HEK293 (cell line): ENCODE measurements around the gene CUL1.

Experiments used
- ZNF112 ChIP-seq: fragments of 450-650 bp; formaldehyde crosslinking; IDR thresholded peaks from 2 replicates; pipeline ENCODE4 v1.5.0; 2017; ENCODE audit warnings: missing biosample characterization, missing genetic modification characterization
- ZNF302 ChIP-seq: fragments of 450-650 bp; formaldehyde crosslinking; IDR thresholded peaks from 2 replicates; pipeline ENCODE4 v1.5.1; 2016; ENCODE audit warnings: missing biosample characterization, missing genetic modification characterization, low read depth
- TF ChIP-seq, protein P1 (sequence below): fragments of 450-650 bp; formaldehyde crosslinking; IDR thresholded peaks from 2 replicates; pipeline ENCODE4 v1.5.1; 2016; ENCODE audit warnings: missing biosample characterization, missing genetic modification characterization

DNA sequence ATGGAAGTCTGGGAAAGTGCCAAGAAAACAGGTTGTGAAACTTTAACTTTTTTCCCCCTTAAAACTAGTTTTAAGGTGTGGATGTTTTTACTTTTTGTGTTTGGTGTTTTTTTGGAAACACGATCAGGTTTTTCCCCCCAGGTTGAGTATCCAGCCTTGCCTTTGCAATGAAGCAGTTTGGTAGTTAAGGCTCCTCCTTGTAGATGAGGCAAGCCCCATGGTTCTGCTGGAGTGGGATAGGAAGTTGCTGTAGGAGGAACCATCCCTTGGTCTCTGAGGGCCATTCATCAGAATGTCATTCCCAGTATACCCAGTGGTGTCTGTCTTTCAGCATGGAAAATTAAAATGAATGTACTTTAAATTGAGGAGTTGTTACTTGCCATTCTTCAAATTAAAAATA is 2.7 kb downstream of the CUL1 start:
- TF ChIP-seq, protein P1, sequence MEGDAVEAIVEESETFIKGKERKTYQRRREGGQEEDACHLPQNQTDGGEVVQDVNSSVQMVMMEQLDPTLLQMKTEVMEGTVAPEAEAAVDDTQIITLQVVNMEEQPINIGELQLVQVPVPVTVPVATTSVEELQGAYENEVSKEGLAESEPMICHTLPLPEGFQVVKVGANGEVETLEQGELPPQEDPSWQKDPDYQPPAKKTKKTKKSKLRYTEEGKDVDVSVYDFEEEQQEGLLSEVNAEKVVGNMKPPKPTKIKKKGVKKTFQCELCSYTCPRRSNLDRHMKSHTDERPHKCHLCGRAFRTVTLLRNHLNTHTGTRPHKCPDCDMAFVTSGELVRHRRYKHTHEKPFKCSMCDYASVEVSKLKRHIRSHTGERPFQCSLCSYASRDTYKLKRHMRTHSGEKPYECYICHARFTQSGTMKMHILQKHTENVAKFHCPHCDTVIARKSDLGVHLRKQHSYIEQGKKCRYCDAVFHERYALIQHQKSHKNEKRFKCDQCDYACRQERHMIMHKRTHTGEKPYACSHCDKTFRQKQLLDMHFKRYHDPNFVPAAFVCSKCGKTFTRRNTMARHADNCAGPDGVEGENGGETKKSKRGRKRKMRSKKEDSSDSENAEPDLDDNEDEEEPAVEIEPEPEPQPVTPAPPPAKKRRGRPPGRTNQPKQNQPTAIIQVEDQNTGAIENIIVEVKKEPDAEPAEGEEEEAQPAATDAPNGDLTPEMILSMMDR (tag by site-specific recombination), result no peak
- TF ChIP-seq ZNF112 (tag by site-specific recombination) (no peak), ZNF302 (tag by site-specific recombination) (no peak)
